Left ventricle myocardium inferior (tissue), 1 donor: ENCODE measurements around the gene ZNF791. TPM values are rescaled to one million over a fixed set of nuclear protein-coding genes. Genes with fewer than 3 reads are reported as not detected.
"Not testable (repeated sequence)": the region's sequence is repeated elsewhere in the genome, so short reads cannot be mapped to it uniquely, and the experiment has no call there.

Experiments used
- DNase-seq: peaks from one replicate; pipeline ENCODE4 v3.0.0-alpha.2; 2020
- H3K27ac ChIP-seq: fragments of 200-600 bp; replicated peaks from 2 replicates; pipeline ENCODE4 v1.8.0; 2021
- H3K27me3 ChIP-seq: fragments of 200-600 bp; 2 replicates; pipeline ENCODE4 v1.8.0; 2021; ENCODE audit warnings: low read depth
- H3K36me3 ChIP-seq: fragments of 200-600 bp; 2 replicates; pipeline ENCODE4 v1.8.0; 2021
- H3K4me1 ChIP-seq: fragments of 200-600 bp; 2 replicates; pipeline ENCODE4 v1.8.0; 2021
- H3K4me3 ChIP-seq: fragments of 200-600 bp; 2 replicates; pipeline ENCODE4 v1.8.0; 2021; ENCODE audit warnings: mild to moderate bottlenecking, moderate library complexity
- H3K9me3 ChIP-seq: fragments of 200-600 bp; replicated peaks from 2 replicates; pipeline ENCODE4 v1.8.0; 2021
- CTCF ChIP-seq: fragments of 200-600 bp; IDR thresholded peaks from 2 replicates; pipeline ENCODE4 v1.8.0; 2021; ENCODE audit warnings: antibody characterized with exemption, mild to moderate bottlenecking, borderline replicate concordance
- intact Hi-C: fragments of 100-400 bp; cut with micrococcal nuclease; formaldehyde crosslinking; loops from one replicate; pipeline ENCODE4 v1.11.0; 2022
- total RNA-seq: library from RNA; stranded (reverse); fragmentation: NEBNext Ultra II Directional; extraction: Animal tissue kit (Norgen Biotek cat#: 25700); gene quantifications from one replicate; pipeline ENCODE4 v1.2.1, GENCODE V29; 2021
- donor health status: DM: no; HTN: yes; CAD: no; lungs with severe emphysema.

Gene ZNF791
- total RNA-seq, 1 donor from 2014 or later, result 15.4 TPM

GRCh38 chr19:12638611-12639182 is 28.0 kb downstream of the ZNF791 start:
- H3K27ac ChIP-seq, result no peak overlapping the region
- intact Hi-C loops, result no loop called here
- no peaks in the 10 kb centered on the region for H3K27me3 ChIP-seq
- no peak for DNase-seq
- H3K4me1 ChIP-seq, result peaks cover 11% of the 10 kb centered on the region
- TF ChIP-seq CTCF, result no peak
- no peaks in the 10 kb centered on the region for H3K36me3 ChIP-seq
- H3K9me3 ChIP-seq, result no peaks in the 10 kb centered on the region
- H3K4me3 ChIP-seq, result no peak overlapping the region

GRCh38 chr19:12639901-12640613 is 29.3 kb downstream of the ZNF791 start:
- Histone ChIP-seq H3K27me3 (no peaks in the 10 kb centered on the region), H3K9me3 (no peaks in the 10 kb centered on the region), H3K4me1 (peaks cover 11% of the 10 kb centered on the region), H3K27ac (no peak overlapping the region), H3K36me3 (no peaks in the 10 kb centered on the region), H3K4me3 (peak overlapping the region; percentile 49)
- intact Hi-C loops, result no loop called here
- TF ChIP-seq CTCF, result peak; percentile 84
- peak; percentile 81 for DNase-seq

GRCh38 chr19:12641456-12641855 is 30.7 kb downstream of the ZNF791 start:
- DNase-seq, result no peak
- H3K4me3 ChIP-seq, result no peak overlapping the region
- no peak for TF ChIP-seq CTCF

GRCh38 chr19:12642506-12642905 is 31.8 kb downstream of the ZNF791 start:
- intact Hi-C loops, result no loop called here

More at GRCh38 chr19:12641456-12641855, 30.7 kb downstream of the ZNF791 start:
- Histone ChIP-seq H3K27ac (no peak overlapping the region), H3K36me3 (no peaks in the 10 kb centered on the region), H3K4me1 (peaks cover 11% of the 10 kb centered on the region), H3K27me3 (no peaks in the 10 kb centered on the region), H3K9me3 (no peaks in the 10 kb centered on the region)
- intact Hi-C loops, result no loop called here

GRCh38 chr19:12643716-12644115 is 33.0 kb downstream of the ZNF791 start:
- H3K36me3 ChIP-seq, DNase-seq, H3K4me3 ChIP-seq, H3K9me3 ChIP-seq, intact Hi-C loops, H3K27me3 ChIP-seq, H3K27ac ChIP-seq: not testable (repeated sequence)
- peaks cover 26% of the 10 kb centered on the region for H3K4me1 ChIP-seq

More at GRCh38 chr19:12642506-12642905, 31.8 kb downstream of the ZNF791 start:
- no peaks in the 10 kb centered on the region for H3K36me3 ChIP-seq
- H3K27ac ChIP-seq, result no peak overlapping the region
- no peaks in the 10 kb centered on the region for H3K27me3 ChIP-seq
- no peak for DNase-seq
- H3K9me3 ChIP-seq, result no peaks in the 10 kb centered on the region
- no peak for TF ChIP-seq CTCF
- H3K4me1 ChIP-seq, result peaks cover 13% of the 10 kb centered on the region
- no peak overlapping the region for H3K4me3 ChIP-seq

GRCh38 chr19:12646551-12646950 is 35.8 kb downstream of the ZNF791 start:
- no peak for TF ChIP-seq CTCF
- no peak overlapping the region for H3K4me3 ChIP-seq
- no peak overlapping the region for H3K27ac ChIP-seq
- H3K27me3 ChIP-seq, result no peaks in the 10 kb centered on the region
- no peak for DNase-seq
- peaks cover 5% of the 10 kb centered on the region for H3K36me3 ChIP-seq
- no peaks in the 10 kb centered on the region for H3K9me3 ChIP-seq
- intact Hi-C loops, result no loop called here
- H3K4me1 ChIP-seq, result peaks cover 14% of the 10 kb centered on the region
